Measurements from ENCODE around the gene BBS9.

GRCh38 chr7:33250421-33250871 lies 121.1 kb downstream of the BBS9 start:
- TF ChIP-seq, protein P1, sequence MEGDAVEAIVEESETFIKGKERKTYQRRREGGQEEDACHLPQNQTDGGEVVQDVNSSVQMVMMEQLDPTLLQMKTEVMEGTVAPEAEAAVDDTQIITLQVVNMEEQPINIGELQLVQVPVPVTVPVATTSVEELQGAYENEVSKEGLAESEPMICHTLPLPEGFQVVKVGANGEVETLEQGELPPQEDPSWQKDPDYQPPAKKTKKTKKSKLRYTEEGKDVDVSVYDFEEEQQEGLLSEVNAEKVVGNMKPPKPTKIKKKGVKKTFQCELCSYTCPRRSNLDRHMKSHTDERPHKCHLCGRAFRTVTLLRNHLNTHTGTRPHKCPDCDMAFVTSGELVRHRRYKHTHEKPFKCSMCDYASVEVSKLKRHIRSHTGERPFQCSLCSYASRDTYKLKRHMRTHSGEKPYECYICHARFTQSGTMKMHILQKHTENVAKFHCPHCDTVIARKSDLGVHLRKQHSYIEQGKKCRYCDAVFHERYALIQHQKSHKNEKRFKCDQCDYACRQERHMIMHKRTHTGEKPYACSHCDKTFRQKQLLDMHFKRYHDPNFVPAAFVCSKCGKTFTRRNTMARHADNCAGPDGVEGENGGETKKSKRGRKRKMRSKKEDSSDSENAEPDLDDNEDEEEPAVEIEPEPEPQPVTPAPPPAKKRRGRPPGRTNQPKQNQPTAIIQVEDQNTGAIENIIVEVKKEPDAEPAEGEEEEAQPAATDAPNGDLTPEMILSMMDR (conservative IDR thresholded peaks at IDR 0.05), result no peak
- no peak for TF ChIP-seq ZFX (IDR thresholded peaks at IDR 0.05)

All from C4-2B (cell line).